ENCODE data around the gene SLC34A2. TPM values are rescaled to one million over a fixed set of nuclear protein-coding genes. Genes with fewer than 3 reads are reported as not detected.

SLC34A2 gene
- total and polyA plus RNA-seq, 2 experiments from 2014 or later: 0.73 to 0.80 TPM

GRCh38 chr4:25672756-25673155 lies 17.1 kb downstream of the SLC34A2 start (continued):
- TF ChIP-seq ZNF462 (CRISPR knock-in tag; IDR thresholded peaks at IDR 0.05) (no peak), POLR2AphosphoS5 (IDR thresholded peaks at IDR 0.05; ENCODE audit: low read depth) (no peak), STAT1 (IDR thresholded peaks at IDR 0.05; ENCODE audit: unreplicated experiment) (no peak)

- Mint-ChIP-seq H3K4me1 (no peaks in the 10 kb centered on the region), H3K36me3 (ENCODE audit: low read depth) (peaks cover 12% of the 10 kb centered on the region; the same call in 2 of the 3 replicates), H3K9me3 (no peaks in the 10 kb centered on the region; the same call in 2 of the 3 replicates), H3K4me3 (no peak overlapping the region), H3K27ac (no peak overlapping the region), H3K27me3 (ENCODE audit: insufficient read depth, low read depth, poor library complexity) (peaks cover 4% of the 10 kb centered on the region)
- H3K4me3 ChIP-seq: no peak overlapping the region
- no peaks in the 10 kb centered on the region for H3K9me2 ChIP-seq (ENCODE audit: insufficient read depth)
- no peak overlapping the region for H3K27ac ChIP-seq (ENCODE audit: low read depth)
- H3K27me3 ChIP-seq (ENCODE audit: insufficient read depth): no peaks in the 10 kb centered on the region
- no peak for DNase-seq (ENCODE audit: low spot score)
- H3F3A ChIP-seq (replicated peaks; ENCODE audit: low read depth): no peaks in the 10 kb centered on the region
- no peak overlapping the region for H3K4me2 ChIP-seq
- no peaks in the 10 kb centered on the region for H3K4me1 ChIP-seq (ENCODE audit: insufficient read depth)
- H4K20me1 ChIP-seq (replicated peaks; ENCODE audit: insufficient read depth): no peaks in the 10 kb centered on the region
- no peak overlapping the region for H2AFZ ChIP-seq
- H3K36me3 ChIP-seq (ENCODE audit: insufficient read depth): no peaks in the 10 kb centered on the region
- no peaks in the 10 kb centered on the region for H3K79me2 ChIP-seq (replicated peaks; ENCODE audit: insufficient read depth)
- ATAC-seq: no peak
- TF ChIP-seq POLR2AphosphoS5 (IDR thresholded peaks at IDR 0.05; ENCODE audit: low read depth) (no peak), EZH2phosphoT487 (IDR thresholded peaks at IDR 0.05; ENCODE audit: unreplicated experiment) (no peak), ZNF331 (CRISPR knock-in tag; IDR thresholded peaks at IDR 0.05; ENCODE audit: low read depth) (no peak), ZNF114 (CRISPR knock-in tag; IDR thresholded peaks at IDR 0.05) (no peak), REST (IDR thresholded peaks at IDR 0.05; ENCODE audit: unreplicated experiment) (no peak), EZH2 (IDR thresholded peaks at IDR 0.05; ENCODE audit: low read depth, unreplicated experiment) (no peak), JUNB (IDR thresholded peaks at IDR 0.05; ENCODE audit: unreplicated experiment) (no peak), ETS1 (IDR thresholded peaks at IDR 0.05) (no peak)
Observed at GRCh38 chr4:25674386-25674785, 18.7 kb downstream of the SLC34A2 start.

Data from GM23338 (cell line).